Tibial nerve (tissue), 4 donors: Measurements from ENCODE around the gene ZNF500. TPM values are rescaled to one million over a fixed set of nuclear protein-coding genes. Genes with fewer than 3 reads are reported as not detected.

Experiments used
- DNase-seq, 2 donors: peaks; one replicate each; pipeline ENCODE4 v3.0.0-alpha.2; 2019; ENCODE audit warnings: low spot score in 2 of 2
- H3K27ac ChIP-seq, 4 donors: fragments of 200-600 bp; sonication (generic) in 3 of 4; one replicate each; pipeline ENCODE4 v1.5.1; 2017 to 2019; ENCODE audit warnings: mild to moderate bottlenecking in 1 of 4
- H3K27me3 ChIP-seq, 2 donors: fragments of 200-600 bp; sonication (generic) in 1 of 2; one replicate each; pipeline versions ENCODE4 v1.5.1 to v1.6.0; 2017 to 2019
- H3K36me3 ChIP-seq, 3 donors: fragments of 200-600 bp; sonication (generic); one replicate each; pipeline ENCODE4 v1.5.1; 2018 to 2019
- H3K4me1 ChIP-seq, 4 donors: fragments of 200-600 bp; sonication (generic) in 3 of 4; one replicate each; pipeline ENCODE4 v1.5.1; 2017 to 2019
- H3K4me3 ChIP-seq, 4 donors: fragments of 200-600 bp; sonication (generic) in 3 of 4; one replicate each; pipeline ENCODE4 v1.5.1; 2017 to 2019; ENCODE audit warnings: mild to moderate bottlenecking in 1 of 4, moderate library complexity in 1 of 4
- H3K9me3 ChIP-seq, 4 donors: fragments of 200-600 bp; sonication (generic) in 3 of 4; one replicate each; pipeline ENCODE4 v1.5.1; 2017 to 2019
- CTCF ChIP-seq, 5 experiments: fragments of 200-600 bp in 3 of 5; fragments of 450-650 bp in 2 of 5; sonication (generic) in 3 of 5; IDR thresholded peaks; one replicate each; pipeline ENCODE4 v1.5.1; 2016 to 2019; ENCODE audit warnings: antibody characterized with exemption in 5 of 5, mild to moderate bottlenecking in 3 of 5, moderate library complexity in 2 of 5
- EP300 ChIP-seq, 2 donors: sonication (generic); formaldehyde crosslinking; IDR thresholded peaks; one replicate each; pipeline ENCODE4 v1.6.1; 2017; ENCODE audit warnings: antibody characterized with exemption in 2 of 2, mild to moderate bottlenecking in 1 of 2
- POLR2A ChIP-seq, 2 donors: fragments of 450-650 bp; IDR thresholded peaks; one replicate each; pipeline ENCODE4 v1.6.1; 2017; ENCODE audit warnings: antibody characterized with exemption in 2 of 2, mild to moderate bottlenecking in 2 of 2, moderate library complexity in 2 of 2
- WGBS, 2 donors: methylation state at CpG; one replicate each; pipeline ENCODE4 v1.1.5; 2018; 5-methylcytosine and 5-hydroxymethylcytosine counted together
- total RNA-seq, 4 donors: library from RNA; depleted of rRNA; stranded (reverse); fragments of >200 nt; gene quantifications; one replicate each; pipeline ENCODE4 v1.1.0, GENCODE V29; 2016

The ZNF500 gene
- total RNA-seq, 4 donors from 2014 or later, result 20.3 to 43.2 (median 34.4) TPM

DNA sequence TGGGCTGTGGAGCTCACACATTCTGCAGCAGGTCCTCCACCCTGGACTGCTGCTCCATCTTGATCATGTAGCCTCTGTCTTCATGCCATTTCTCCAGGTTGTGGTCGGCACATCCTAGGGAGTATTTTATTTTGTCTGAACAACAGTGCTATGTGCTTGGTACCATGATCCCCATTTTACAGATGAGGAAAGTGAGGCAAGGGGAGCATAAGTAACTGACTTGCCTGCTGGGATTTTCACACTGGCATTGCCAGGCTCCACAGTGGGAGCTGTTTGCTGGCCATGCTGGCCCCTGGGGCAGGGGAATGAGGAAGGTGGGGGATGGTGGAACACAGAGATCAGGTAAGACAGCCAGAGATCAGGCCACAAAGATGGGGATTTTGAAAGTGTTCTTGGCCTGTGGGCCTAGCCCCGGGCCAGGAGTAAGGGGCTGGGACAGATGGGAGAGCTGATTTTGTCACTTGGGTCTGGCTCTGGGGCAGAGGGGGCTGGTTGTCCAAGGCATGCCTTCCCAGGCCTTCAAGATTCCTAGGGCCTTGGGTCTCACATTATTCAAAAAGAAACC lies 9.3 kb upstream of the ZNF500 start:
- Histone ChIP-seq H3K4me3 (no peak overlapping the region), H3K27me3 (no peaks in the 10 kb centered on the region), H3K27ac (no peak overlapping the region), H3K4me1 (no peaks in the 10 kb centered on the region), H3K9me3 (no peaks in the 10 kb centered on the region), H3K36me3 (no peaks in the 10 kb centered on the region)
- TF ChIP-seq EP300 (IDR thresholded peaks at IDR 0.05), result no peak
- TF ChIP-seq CTCF (IDR thresholded peaks at IDR 0.05), result no peak
- TF ChIP-seq POLR2A (IDR thresholded peaks at IDR 0.05), result no peak
- no peak for DNase-seq
- 89 to 93% methylated on average over 2 of the region's 2 CpGs for WGBS, 2 donors

GRCh38 chr16:4775005-4775404 lies 8.0 kb upstream of the ZNF500 start:
- Histone ChIP-seq H3K36me3 (no peaks in the 10 kb centered on the region), H3K9me3 (no peaks in the 10 kb centered on the region), H3K4me3 (no peak overlapping the region), H3K27ac (no peak overlapping the region), H3K27me3 (no peaks in the 10 kb centered on the region), H3K4me1 (no peaks in the 10 kb centered on the region)
- no peak for DNase-seq
- 71 to 81% methylated on average over 5 to 10 of the region's 13 CpGs for WGBS, 2 donors
- no peak for TF ChIP-seq POLR2A (IDR thresholded peaks at IDR 0.05)

DNA sequence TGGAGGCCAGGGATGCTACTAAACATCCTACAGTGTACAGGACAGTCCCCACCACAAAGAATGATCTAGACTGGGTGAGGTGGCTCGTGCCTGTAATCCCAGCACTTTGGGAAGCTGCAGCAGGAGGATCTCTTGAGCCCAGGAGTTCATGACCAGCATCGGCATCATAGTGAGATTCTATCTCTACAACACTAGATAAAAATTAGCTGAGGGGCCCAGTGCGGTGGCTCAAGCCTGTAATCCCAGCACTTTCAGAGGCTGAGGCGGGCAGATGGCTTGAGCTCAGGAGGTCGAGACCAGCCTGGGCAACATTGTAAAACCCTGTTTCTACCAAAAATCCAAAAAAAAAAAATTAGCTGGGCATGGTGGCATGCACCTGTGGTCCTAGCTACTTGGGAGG lies 5.4 kb upstream of the ZNF500 start:
- whole genome bisulfite sequencing, 2 donors, result 88% methylated on average over 5 of the region's 5 CpGs
- no peak overlapping the region for H3K4me3 ChIP-seq
- no peaks in the 10 kb centered on the region for H3K36me3 ChIP-seq
- no peak for DNase-seq
- no peaks in the 10 kb centered on the region for H3K9me3 ChIP-seq
- H3K4me1 ChIP-seq, result peaks cover 0 to 15% (median 7%) of the 10 kb centered on the region in 4 donors
- H3K27me3 ChIP-seq, result no peaks in the 10 kb centered on the region
- TF ChIP-seq POLR2A (IDR thresholded peaks at IDR 0.05) (no peak), EP300 (IDR thresholded peaks at IDR 0.05) (no peak), CTCF (IDR thresholded peaks at IDR 0.05) (no peak)
- no peak overlapping the region for H3K27ac ChIP-seq

DNA sequence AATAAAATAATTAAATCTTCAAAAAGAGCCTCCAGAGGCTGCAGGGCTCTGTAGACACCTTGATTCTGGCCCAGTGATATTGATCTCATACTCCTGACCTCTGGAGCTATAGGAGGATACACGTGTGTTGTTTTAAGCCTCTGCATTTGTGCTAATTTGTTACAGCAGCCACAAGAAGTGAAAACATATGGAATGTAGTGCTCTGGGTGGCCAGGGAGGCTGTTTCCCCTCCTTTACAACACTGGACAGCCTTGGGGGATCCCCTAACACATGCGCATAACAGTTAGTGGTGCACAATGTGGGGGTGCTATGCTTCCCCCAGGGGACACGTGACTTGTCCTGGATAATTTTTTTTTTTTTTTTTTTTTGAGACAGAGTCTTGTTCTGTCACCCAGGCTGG lies 4.7 kb upstream of the ZNF500 start:
- Histone ChIP-seq H3K4me3 (no peak overlapping the region), H3K27ac (no peak overlapping the region), H3K9me3 (no peaks in the 10 kb centered on the region), H3K4me1 (peaks cover 0 to 17% (median 8%) of the 10 kb centered on the region in 4 donors), H3K36me3 (no peaks in the 10 kb centered on the region), H3K27me3 (no peaks in the 10 kb centered on the region)
- DNase-seq, result no peak
- TF ChIP-seq POLR2A (IDR thresholded peaks at IDR 0.05), result no peak
- no peak for TF ChIP-seq CTCF (IDR thresholded peaks at IDR 0.05)
- TF ChIP-seq EP300 (IDR thresholded peaks at IDR 0.05), result no peak
- WGBS, 2 donors, result 46 to 48% methylated on average over 3 of the region's 3 CpGs

DNA sequence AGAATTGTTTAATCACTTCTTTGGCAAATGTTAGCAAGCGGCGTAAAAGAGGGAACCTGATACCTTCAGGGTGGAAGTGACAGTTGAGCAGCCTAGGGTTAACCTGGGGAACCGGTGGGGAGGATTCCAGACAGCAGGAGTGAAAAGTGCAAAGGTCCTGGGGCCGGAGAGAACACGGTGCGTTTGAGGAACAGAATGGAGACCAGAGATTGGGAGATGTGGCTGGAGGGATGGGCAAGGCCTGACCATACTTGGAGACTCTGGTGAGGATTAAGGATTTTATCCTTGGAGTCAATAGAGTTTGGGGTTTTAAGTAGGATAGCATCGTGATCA lies 2.3 kb upstream of the ZNF500 start:
- 52 to 54% methylated on average over 7 of the region's 7 CpGs for WGBS, 2 donors
- Histone ChIP-seq H3K9me3 (no peaks in the 10 kb centered on the region), H3K4me3 (peak overlapping the region in 3 of 4 donors; percentile 45 to 82 (median 79)), H3K36me3 (peaks cover 0 to 12% (median 0%) of the 10 kb centered on the region in 3 donors), H3K27me3 (no peaks in the 10 kb centered on the region), H3K4me1 (peaks cover 0 to 36% (median 22%) of the 10 kb centered on the region in 4 donors), H3K27ac (peak overlapping the region in 2 of 4 donors; percentile 88 to 94)
- TF ChIP-seq CTCF (IDR thresholded peaks at IDR 0.05), result no peak
- TF ChIP-seq EP300 (IDR thresholded peaks at IDR 0.05), result no peak
- no peak for TF ChIP-seq POLR2A (IDR thresholded peaks at IDR 0.05)
- DNase-seq, result no peak
